ENCODE results near the gene PARL. TPM values are rescaled to one million over a fixed set of nuclear protein-coding genes. Genes with fewer than 3 reads are reported as not detected.
"Not testable (repeated sequence)": the region's sequence is repeated elsewhere in the genome, so short reads cannot be mapped to it uniquely, and the experiment has no call there.

The PARL gene
- polyA plus RNA-seq, 3 donors: 51.0 to 59.8 (median 51.4) TPM

- no peak for DNase-seq (ENCODE audit: extremely low read depth in 1 of 11, low read depth in 9 of 11, low spot score in 4 of 11)
Observed at GRCh38 chr3:183810643-183811594, 73.8 kb downstream of the PARL start.

GRCh38 chr3:183809270-183809669 lies 75.4 kb downstream of the PARL start:
- DNase-seq (ENCODE audit: extremely low read depth in 1 of 11, low read depth in 9 of 11, low spot score in 4 of 11): no peak

GRCh38 chr3:183808355-183808754 lies 76.3 kb downstream of the PARL start:
- no peak for DNase-seq (ENCODE audit: extremely low read depth in 1 of 11, low read depth in 9 of 11, low spot score in 4 of 11)

- no peak for DNase-seq (ENCODE audit: extremely low read depth in 1 of 11, low read depth in 9 of 11, low spot score in 4 of 11)
Observed at GRCh38 chr3:183807881-183808280, 76.8 kb downstream of the PARL start.

GRCh38 chr3:183807209-183807728 lies 77.4 kb downstream of the PARL start:
- DNase-seq (ENCODE audit: extremely low read depth in 1 of 11, low read depth in 9 of 11, low spot score in 4 of 11): no peak

- no peak for DNase-seq (ENCODE audit: extremely low read depth in 1 of 11, low read depth in 9 of 11, low spot score in 4 of 11)
Observed at GRCh38 chr3:183802989-183803388, 81.7 kb downstream of the PARL start.

GRCh38 chr3:183801601-183802000 lies 83.1 kb downstream of the PARL start:
- DNase-seq (ENCODE audit: extremely low read depth in 1 of 11, low read depth in 9 of 11, low spot score in 4 of 11): no peak

GRCh38 chr3:183800243-183800863 lies 84.3 kb downstream of the PARL start:
- no peak for DNase-seq (ENCODE audit: extremely low read depth in 1 of 11, low read depth in 9 of 11, low spot score in 4 of 11)

GRCh38 chr3:183799461-183799860 lies 85.2 kb downstream of the PARL start:
- DNase-seq (ENCODE audit: extremely low read depth in 1 of 11, low read depth in 9 of 11, low spot score in 4 of 11): no peak

- DNase-seq (ENCODE audit: extremely low read depth in 1 of 11, low read depth in 9 of 11, low spot score in 4 of 11): no peak
Observed at GRCh38 chr3:183797996-183798395, 86.7 kb downstream of the PARL start.

- DNase-seq (ENCODE audit: extremely low read depth in 1 of 11, low read depth in 9 of 11, low spot score in 4 of 11): no peak
Observed at GRCh38 chr3:183796372-183796771, 88.3 kb downstream of the PARL start.

- no peak for DNase-seq (ENCODE audit: extremely low read depth in 1 of 11, low read depth in 9 of 11, low spot score in 4 of 11)
Observed at GRCh38 chr3:183794452-183794851, 90.2 kb downstream of the PARL start.

- DNase-seq (ENCODE audit: extremely low read depth in 1 of 11, low read depth in 9 of 11, low spot score in 4 of 11): no peak
Observed at GRCh38 chr3:183792976-183793375, 91.7 kb downstream of the PARL start.

GRCh38 chr3:183790700-183791099 lies 94.0 kb downstream of the PARL start:
- no peak for DNase-seq (ENCODE audit: extremely low read depth in 1 of 11, low read depth in 9 of 11, low spot score in 4 of 11)

- DNase-seq (ENCODE audit: extremely low read depth in 1 of 11, low read depth in 9 of 11, low spot score in 4 of 11): no peak
Observed at GRCh38 chr3:183789826-183790225, 94.9 kb downstream of the PARL start.

GRCh38 chr3:183784503-183784902 lies 100.2 kb downstream of the PARL start:
- DNase-seq (ENCODE audit: extremely low read depth in 1 of 11, low read depth in 9 of 11, low spot score in 4 of 11): not testable (repeated sequence)

GRCh38 chr3:183782576-183783276 lies 102.0 kb downstream of the PARL start:
- no peak for DNase-seq (ENCODE audit: extremely low read depth in 1 of 11, low read depth in 9 of 11, low spot score in 4 of 11)

GRCh38 chr3:183781246-183781645 lies 103.4 kb downstream of the PARL start:
- DNase-seq (ENCODE audit: extremely low read depth in 1 of 11, low read depth in 9 of 11, low spot score in 4 of 11): no peak

- DNase-seq (ENCODE audit: extremely low read depth in 1 of 11, low read depth in 9 of 11, low spot score in 4 of 11): no peak
Observed at GRCh38 chr3:183779896-183780465, 104.7 kb downstream of the PARL start.

Data from renal cortex interstitium (tissue), 11 donors.